Small intestine (tissue), 7 donors: Measurements from ENCODE around the gene PTGIS. TPM values are rescaled to one million over a fixed set of nuclear protein-coding genes. Genes with fewer than 3 reads are reported as not detected.

Experiments used
- DNase-seq, 2 donors: peaks; one replicate each; pipeline versions ENCODE4 v3.0.0 to v3.0.0-alpha.2; 2013
- FAIRE-seq: peaks from 2 replicates; lab custom pipeline; 2012; peaks lifted over from hg19 to GRCh38; lab: Jason Lieb, UNC
- H3K27ac ChIP-seq, 3 donors: one replicate each; pipeline ENCODE4 v1.5.1; 2013; ENCODE audit warnings: low read length in 2 of 3, mild to moderate bottlenecking in 2 of 3, control low read depth in 1 of 3, inconsistent platforms in 1 of 3, low read depth in 1 of 3, moderate library complexity in 1 of 3
- H3K27me3 ChIP-seq, 3 donors: one replicate each; pipeline ENCODE4 v1.6.1; 2013; ENCODE audit warnings: low read length in 3 of 3, inconsistent platforms in 1 of 3; ENCODE audit not compliant: control insufficient read depth in 3 of 3, insufficient read depth in 3 of 3
- H3K36me3 ChIP-seq, 3 donors: one replicate each; pipeline ENCODE4 v1.6.1; 2013; ENCODE audit warnings: low read length in 3 of 3, inconsistent platforms in 1 of 3, low read depth in 1 of 3, mild to moderate bottlenecking in 1 of 3, moderate library complexity in 1 of 3; ENCODE audit not compliant: control insufficient read depth in 3 of 3, insufficient read depth in 2 of 3
- H3K4me1 ChIP-seq, 3 donors: one replicate each; pipeline ENCODE4 v1.6.1; 2013; ENCODE audit warnings: low read length in 2 of 3, inconsistent platforms in 1 of 3, low read depth in 1 of 3, mild to moderate bottlenecking in 1 of 3, moderate library complexity in 1 of 3; ENCODE audit not compliant: control insufficient read depth in 3 of 3, insufficient read depth in 2 of 3
- H3K4me3 ChIP-seq, 3 donors: one replicate each; pipeline ENCODE4 v1.5.1; 2013; ENCODE audit warnings: low read length in 3 of 3, control low read depth in 1 of 3, inconsistent platforms in 1 of 3, low read depth in 1 of 3, mild to moderate bottlenecking in 1 of 3, moderate library complexity in 1 of 3
- H3K9me3 ChIP-seq, 2 donors: one replicate each; pipeline ENCODE4 v1.6.1; 2013; ENCODE audit warnings: low read depth in 1 of 2, low read length in 1 of 2; ENCODE audit not compliant: control insufficient read depth in 2 of 2, insufficient read depth in 1 of 2
- WGBS, 3 donors: extraction: QIAGEN DNeasy Blood & Tissue Kit; methylation state at CpG; one replicate each; pipeline ENCODE4 v1.1.7; 2013; 5-methylcytosine and 5-hydroxymethylcytosine counted together
- polyA plus RNA-seq, 4 donors: library from polyadenylated mRNA; stranded (reverse) in 3 of 4; unstranded in 1 of 4; fragments of 200-250 nt in 3 of 4; fragments of 120-200 nt in 1 of 4; gene quantifications; one replicate each; pipeline versions ENCODE4 v1.2.1 to v1.2.3, GENCODE V29; 2013
- donor health status: healthy with polysubstance abuse.
- donor health status: control.
- donor health status: control.
- donor health status: Bipolar disorder and iron deficiency.
- donor health status: healthy.

Gene PTGIS
- polyA plus RNA-seq, 4 donors = 0.22 to 15.1 (median 4.4) TPM

GRCh38 chr20:49460916-49461315 lies 107.0 kb downstream of the PTGIS start:
- DNase-seq (no peak), FAIRE-seq (no peak)
- Histone ChIP-seq H3K4me3 (no peak overlapping the region), H3K9me3 (no peaks in the 10 kb centered on the region), H3K27me3 (peaks cover 0 to 6% (median 0%) of the 10 kb centered on the region in 3 donors), H3K36me3 (no peaks in the 10 kb centered on the region), H3K4me1 (no peaks in the 10 kb centered on the region), H3K27ac (no peak overlapping the region)
- 63 to 83% (median 74%) methylated on average over 5 of the region's 5 CpGs for WGBS, 3 donors

GRCh38 chr20:49460131-49460530 lies 107.8 kb downstream of the PTGIS start:
- Histone ChIP-seq H3K27me3 (peaks cover 0 to 6% (median 0%) of the 10 kb centered on the region in 3 donors), H3K4me1 (no peaks in the 10 kb centered on the region), H3K27ac (no peak overlapping the region), H3K4me3 (no peak overlapping the region), H3K36me3 (no peaks in the 10 kb centered on the region), H3K9me3 (no peaks in the 10 kb centered on the region)
- WGBS, 3 donors = 72 to 83% (median 81%) methylated on average over 6 of the region's 6 CpGs
- DNase-seq (no peak), FAIRE-seq (no peak)

GRCh38 chr20:49459684-49460083 lies 108.3 kb downstream of the PTGIS start:
- FAIRE-seq (no peak), DNase-seq (no peak)
- Histone ChIP-seq H3K4me3 (no peak overlapping the region), H3K27ac (no peak overlapping the region), H3K36me3 (no peaks in the 10 kb centered on the region), H3K27me3 (peaks cover 0 to 6% (median 0%) of the 10 kb centered on the region in 3 donors), H3K4me1 (no peaks in the 10 kb centered on the region), H3K9me3 (no peaks in the 10 kb centered on the region)
- WGBS, 3 donors = 67 to 74% (median 72%) methylated on average over 6 of the region's 6 CpGs

- WGBS, 3 donors = 32 to 75% (median 43%) methylated on average over 1 of the region's 1 CpG
- no peak for DNase-seq
- no peak for FAIRE-seq
- Histone ChIP-seq H3K27ac (no peak overlapping the region), H3K9me3 (no peaks in the 10 kb centered on the region), H3K4me3 (no peak overlapping the region), H3K36me3 (no peaks in the 10 kb centered on the region), H3K27me3 (peaks cover 0 to 6% (median 0%) of the 10 kb centered on the region in 3 donors), H3K4me1 (no peaks in the 10 kb centered on the region)
These were observed 110.5 kb downstream of the PTGIS start for GRCh38 chr20:49457444-49457843.

GRCh38 chr20:49456646-49457045 lies 111.3 kb downstream of the PTGIS start:
- no peak for DNase-seq
- Histone ChIP-seq H3K27me3 (peaks cover 0 to 6% (median 0%) of the 10 kb centered on the region in 3 donors), H3K36me3 (no peaks in the 10 kb centered on the region), H3K4me3 (no peak overlapping the region), H3K4me1 (no peaks in the 10 kb centered on the region), H3K9me3 (no peaks in the 10 kb centered on the region), H3K27ac (no peak overlapping the region)
- FAIRE-seq = no peak
- WGBS, 3 donors = 84 to 90% (median 88%) methylated on average over 6 of the region's 6 CpGs

- FAIRE-seq (no peak), DNase-seq (no peak)
- no peaks in the 10 kb centered on the region for H3K36me3 ChIP-seq
- H3K27ac ChIP-seq = no peak overlapping the region
- H3K27me3 ChIP-seq = peaks cover 0 to 2% (median 0%) of the 10 kb centered on the region in 3 donors
- WGBS, 3 donors = 75 to 84% (median 77%) methylated on average over 6 of the region's 6 CpGs
- no peaks in the 10 kb centered on the region for H3K4me1 ChIP-seq
- no peaks in the 10 kb centered on the region for H3K9me3 ChIP-seq
- no peak overlapping the region for H3K4me3 ChIP-seq
These were observed 112.2 kb downstream of the PTGIS start for GRCh38 chr20:49455691-49456090.

Other genes starting within 250 kb of the PTGIS start
- gene KCNB1, start 85.5 kb downstream of the PTGIS start, polyA plus RNA-seq = 1 to 10 TPM in 1 of 4 donors, under 1 TPM in 1, not detected in 2; 0.38 to 1.2 TPM
- gene B4GALT5, start 145.7 kb upstream of the PTGIS start, polyA plus RNA-seq = 10 to 100 TPM; 11.9 to 47.1 (median 20.5) TPM
- 10 to 100 TPM in 1 of 4 donors, 1 to 10 TPM in 3; 3.5 to 11.8 (median 6.1) TPM for gene SLC9A8, start 244.7 kb upstream of the PTGIS start, polyA plus RNA-seq